Measurements from ENCODE around the gene SYT2. TPM values are rescaled to one million over a fixed set of nuclear protein-coding genes. Genes with fewer than 3 reads are reported as not detected.

The SYT2 gene
- total and polyA plus RNA-seq, 9 of the 15 experiments (the other 6 are each of a cell fraction or from before 2014, with no cell fraction given), result not detected

GRCh38 chr1:202605515-202605914 is 104.7 kb downstream of the SYT2 start:
- no TSS peak for BruUV-seq (replicated peaks)
- no peak overlapping the region for H3K4me3 ChIP-seq
- no peak overlapping the region for H3K4me2 ChIP-seq (ENCODE audit: insufficient read depth, low read length)
- DNase-seq (ENCODE audit: extremely low read depth in 1 of 4, low spot score in 3 of 4) (no peak), FAIRE-seq (no peak), ATAC-seq (no peak)
- no peak overlapping the region for H2AFZ ChIP-seq (ENCODE audit: low read depth, low read length)
- H3K9me1 ChIP-seq (ENCODE audit: control insufficient read depth, insufficient read depth, low read length), result no peaks in the 10 kb centered on the region
- no peak overlapping the region for H3K27ac ChIP-seq (ENCODE audit: extremely low read depth, low read depth, low read length)
- ChIA-PET CTCF (ENCODE audit: low intra/inter-chr PET ratio) (no interaction called here), POLR2A (no interaction called here)
- intact Hi-C loops (cut with micrococcal nuclease) (loop anchor here (10.0 kb wide), 2 partner anchors 101 to 261 kb away; partner anchors contain the start of genes PPP1R12B and UBE2T), in situ Hi-C loops (cut with MboI) (no loop called here)
- no peak overlapping the region for H3K9ac ChIP-seq (ENCODE audit: insufficient read depth in 1 of 2, low read depth in 2 of 2, low read length in 2 of 2)
- no peaks in the 10 kb centered on the region for H3K4me1 ChIP-seq (replicated peaks in 1 of 2; ENCODE audit: control insufficient read depth in 2 of 2, insufficient read depth in 2 of 2, low read length in 2 of 2)
- WGBS (ENCODE audit: insufficient coverage, low coverage, missing lambda C conversion rate), result 0% methylated on average over 5 of the region's 5 CpGs
- H3K36me3 ChIP-seq (ENCODE audit: control insufficient read depth, insufficient read depth, low read length), result no peaks in the 10 kb centered on the region
- no peaks in the 10 kb centered on the region for H3K9me3 ChIP-seq (replicated peaks; ENCODE audit: control insufficient read depth, insufficient read depth, low read depth, low read length)
- peaks cover 0 to 5% of the 10 kb centered on the region in 2 experiments; a peak in 2 of 5 replicates for H3K27me3 ChIP-seq (ENCODE audit: control insufficient read depth in 2 of 2, insufficient read depth in 2 of 2, low read length in 2 of 2)
- 0 out of 2 replicates have a peak, but pooled peaks cover 5% of the 10 kb centered on the region for H4K20me1 ChIP-seq (replicated peaks; ENCODE audit: control insufficient read depth, insufficient read depth, low read length)
- TF ChIP-seq NFE2L1 (tag; IDR thresholded peaks at IDR 0.05; ENCODE audit: borderline replicate concordance, low read depth) (no peak), CHD2 (IDR thresholded peaks at IDR 0.05; ENCODE audit: low read depth, low read length) (no peak), ZNF224 (CRISPR knock-in tag; IDR thresholded peaks at IDR 0.05) (no peak), PHB (CRISPR knock-in tag; IDR thresholded peaks at IDR 0.05) (no peak), THRA (IDR thresholded peaks at IDR 0.05) (no peak), ERF (CRISPR knock-in tag; IDR thresholded peaks at IDR 0.05) (no peak)
- no peaks in the 10 kb centered on the region for H3K79me2 ChIP-seq (ENCODE audit: control insufficient read depth, insufficient read depth, low read length)
